G401.6 (cell line): ENCODE results near the gene GAB2.
"Not testable (repeated sequence)": the region's sequence is repeated elsewhere in the genome, so short reads cannot be mapped to it uniquely, and the experiment has no call there.

Source experiments
- FAIRE-seq: peaks from 2 replicates; lab custom pipeline; 2012; peaks lifted over from hg19 to GRCh38; lab: Jason Lieb, UNC

Gene GAB2, protein sequence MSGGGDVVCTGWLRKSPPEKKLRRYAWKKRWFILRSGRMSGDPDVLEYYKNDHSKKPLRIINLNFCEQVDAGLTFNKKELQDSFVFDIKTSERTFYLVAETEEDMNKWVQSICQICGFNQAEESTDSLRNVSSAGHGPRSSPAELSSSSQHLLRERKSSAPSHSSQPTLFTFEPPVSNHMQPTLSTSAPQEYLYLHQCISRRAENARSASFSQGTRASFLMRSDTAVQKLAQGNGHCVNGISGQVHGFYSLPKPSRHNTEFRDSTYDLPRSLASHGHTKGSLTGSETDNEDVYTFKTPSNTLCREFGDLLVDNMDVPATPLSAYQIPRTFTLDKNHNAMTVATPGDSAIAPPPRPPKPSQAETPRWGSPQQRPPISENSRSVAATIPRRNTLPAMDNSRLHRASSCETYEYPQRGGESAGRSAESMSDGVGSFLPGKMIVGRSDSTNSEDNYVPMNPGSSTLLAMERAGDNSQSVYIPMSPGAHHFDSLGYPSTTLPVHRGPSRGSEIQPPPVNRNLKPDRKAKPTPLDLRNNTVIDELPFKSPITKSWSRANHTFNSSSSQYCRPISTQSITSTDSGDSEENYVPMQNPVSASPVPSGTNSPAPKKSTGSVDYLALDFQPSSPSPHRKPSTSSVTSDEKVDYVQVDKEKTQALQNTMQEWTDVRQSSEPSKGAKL

DNA sequence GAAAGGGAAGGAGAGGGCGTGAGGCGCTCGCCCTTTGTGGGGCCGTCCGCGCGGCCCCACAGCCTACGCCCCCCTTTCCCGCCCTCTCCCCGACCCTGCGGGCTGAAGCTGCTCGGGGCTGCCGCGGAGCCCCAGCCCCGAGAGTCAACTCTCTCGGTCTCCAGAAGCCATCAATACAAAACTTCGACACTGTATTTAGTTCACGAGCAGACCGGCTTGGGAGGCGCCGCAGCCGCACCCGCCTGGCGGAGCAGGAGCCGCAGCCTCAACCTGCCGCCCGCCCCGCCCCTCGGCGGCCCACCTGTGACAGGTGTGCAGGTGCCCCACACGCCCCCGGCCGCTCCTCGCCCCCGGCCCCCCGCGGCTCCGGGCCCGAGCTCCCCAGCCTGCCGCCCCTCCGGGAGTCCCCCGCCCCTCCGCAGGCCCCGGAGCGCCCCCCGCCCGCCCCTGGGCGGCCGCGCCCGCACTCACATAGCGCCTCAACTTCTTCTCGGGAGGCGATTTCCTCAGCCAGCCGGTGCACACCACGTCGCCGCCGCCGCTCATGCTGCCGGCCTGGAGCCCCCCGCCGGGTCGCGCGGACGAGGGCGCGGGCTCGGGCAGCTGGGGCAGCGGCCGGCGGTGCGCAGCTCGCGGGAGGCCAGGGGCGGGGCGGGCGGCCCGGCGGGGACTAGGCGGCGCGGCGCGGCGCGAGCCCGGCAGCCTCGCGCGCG lies at the start of gene GAB2:
GAB2 (minus strand) TSS at position 646 of the 713 bp plus-strand sequence; CDS start at position 546, 100 bp downstream.
- no peak for FAIRE-seq

DNA sequence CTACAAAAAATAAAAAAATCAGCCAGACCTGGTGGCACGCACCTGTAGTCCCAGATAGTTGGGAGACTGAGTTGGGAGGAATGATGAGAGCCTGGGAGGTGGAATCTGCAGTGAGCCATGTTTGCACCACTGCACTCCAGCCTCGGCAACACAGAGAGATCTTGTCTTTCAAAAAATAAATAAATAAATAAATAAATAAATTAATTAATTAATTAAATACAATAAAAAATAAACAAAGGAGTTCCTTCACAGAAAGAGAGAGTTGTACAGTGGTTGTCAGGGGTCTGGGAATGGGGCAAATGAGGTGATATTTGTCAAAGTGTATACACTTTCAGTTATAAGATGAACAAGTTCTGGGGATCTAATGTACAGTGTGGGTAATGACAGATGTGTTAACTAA lies 49.8 kb upstream of the GAB2 start:
- no peak for FAIRE-seq

DNA sequence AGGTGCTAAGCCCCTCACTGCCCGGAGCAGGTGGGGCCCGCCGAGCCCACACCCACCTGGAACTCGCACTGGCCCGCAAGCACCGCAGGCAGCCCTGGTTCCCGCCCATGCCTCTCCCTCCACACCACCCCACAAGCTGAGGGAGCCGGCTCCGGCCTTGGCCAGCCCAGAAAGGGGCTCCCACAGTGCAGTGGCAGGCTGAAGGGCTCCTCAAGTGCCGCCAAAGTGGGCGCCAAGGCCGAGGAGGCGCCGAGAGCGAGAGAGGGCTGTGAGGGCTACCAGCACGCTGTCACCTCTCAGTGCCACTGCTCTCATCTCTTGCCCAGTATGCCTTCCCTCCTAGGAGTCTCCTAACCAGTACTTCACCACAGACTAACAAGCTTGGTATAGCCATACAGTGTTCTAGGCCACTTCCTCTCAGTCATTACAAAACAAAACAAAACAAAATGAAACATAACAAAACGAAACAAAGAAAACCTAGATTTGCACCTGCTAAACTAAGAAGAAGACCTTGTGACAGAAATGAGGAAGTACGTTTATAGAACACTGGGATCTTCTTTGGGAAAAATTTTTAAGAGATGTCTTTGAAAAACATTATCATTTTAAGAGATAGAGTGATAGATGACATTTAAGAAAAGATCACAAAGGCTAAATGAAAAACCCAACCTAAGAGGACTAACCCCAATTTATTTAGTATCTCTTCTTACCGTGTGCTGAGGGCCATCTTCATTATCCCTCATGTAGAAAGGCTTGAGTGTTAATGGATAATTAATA lies 47.7 kb upstream of the GAB2 start:
- FAIRE-seq: no peak

DNA sequence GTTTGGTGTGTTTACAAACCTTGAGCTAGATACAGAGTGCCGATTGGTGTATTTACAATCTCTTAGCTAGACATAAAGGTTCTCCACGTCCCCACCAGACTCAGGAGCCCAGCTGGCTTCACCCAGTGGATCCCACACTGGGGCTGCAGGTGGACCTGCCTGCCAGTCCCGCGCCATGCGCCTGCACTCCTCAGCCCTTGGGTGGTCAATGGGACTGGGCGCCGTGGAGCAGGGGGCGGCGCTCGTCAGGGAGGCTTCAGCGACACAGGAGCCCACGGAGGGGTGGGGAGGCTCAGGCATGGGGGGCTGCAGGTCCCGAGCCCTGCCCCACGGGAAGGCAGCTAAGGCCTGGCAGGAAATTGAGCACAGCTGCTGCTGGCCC lies 47.2 kb upstream of the GAB2 start:
- FAIRE-seq: not testable (repeated sequence)

DNA sequence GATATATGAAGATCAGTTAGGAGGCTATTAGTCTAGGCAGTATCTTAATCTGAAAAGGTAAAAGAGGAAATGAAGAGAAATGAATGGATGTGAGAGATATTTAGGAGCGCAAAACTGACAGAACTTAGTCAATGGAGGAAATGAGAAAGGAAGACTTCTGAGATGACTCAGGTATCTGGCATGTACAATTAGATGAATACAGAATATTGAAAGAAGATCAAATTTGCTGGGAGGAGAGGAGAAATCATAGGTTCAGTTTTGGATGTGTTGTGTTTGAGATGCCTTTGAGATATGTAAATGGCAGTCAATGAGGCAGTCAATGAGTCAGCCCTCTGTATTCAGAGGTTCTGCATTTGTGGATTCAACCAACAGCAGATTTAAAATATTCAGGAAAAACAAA lies 42.9 kb upstream of the GAB2 start:
- FAIRE-seq: no peak

DNA sequence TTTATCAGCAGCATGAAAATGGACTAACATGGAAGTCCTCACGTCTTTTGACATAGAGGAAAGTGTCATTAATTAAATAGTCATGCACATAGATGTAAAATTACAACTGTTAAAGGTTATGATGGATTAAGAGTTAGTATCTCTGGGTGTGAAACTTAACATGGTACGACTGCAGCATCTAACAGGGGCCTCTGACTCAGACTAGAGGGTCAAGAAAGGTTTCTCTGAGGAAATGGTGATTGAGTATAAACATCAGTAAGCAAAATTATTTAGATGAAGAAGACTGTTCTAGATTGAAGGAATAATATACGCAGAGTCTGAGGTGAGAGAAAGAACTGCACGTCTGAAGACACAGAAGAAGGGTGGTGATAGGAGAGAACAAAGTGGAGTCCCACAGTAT lies 42.1 kb upstream of the GAB2 start:
- no peak for FAIRE-seq

DNA sequence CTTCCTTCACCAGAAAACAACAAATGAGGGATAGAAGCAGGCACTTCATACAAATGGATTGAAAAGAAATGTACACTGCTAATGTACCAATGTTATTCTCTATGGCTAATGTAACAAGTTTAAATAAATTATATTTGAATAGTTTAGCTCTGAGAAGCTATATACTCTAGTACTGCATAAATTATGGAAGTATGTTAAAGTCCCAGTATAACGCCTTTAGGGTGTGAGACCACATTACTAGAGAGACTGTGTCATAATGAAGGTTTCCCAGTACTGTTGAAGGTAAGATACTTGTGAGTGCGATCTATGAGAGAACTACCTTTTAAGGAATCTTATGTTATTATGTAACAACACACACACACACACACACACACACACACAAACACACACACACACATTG lies 39.8 kb upstream of the GAB2 start:
- FAIRE-seq: no peak

DNA sequence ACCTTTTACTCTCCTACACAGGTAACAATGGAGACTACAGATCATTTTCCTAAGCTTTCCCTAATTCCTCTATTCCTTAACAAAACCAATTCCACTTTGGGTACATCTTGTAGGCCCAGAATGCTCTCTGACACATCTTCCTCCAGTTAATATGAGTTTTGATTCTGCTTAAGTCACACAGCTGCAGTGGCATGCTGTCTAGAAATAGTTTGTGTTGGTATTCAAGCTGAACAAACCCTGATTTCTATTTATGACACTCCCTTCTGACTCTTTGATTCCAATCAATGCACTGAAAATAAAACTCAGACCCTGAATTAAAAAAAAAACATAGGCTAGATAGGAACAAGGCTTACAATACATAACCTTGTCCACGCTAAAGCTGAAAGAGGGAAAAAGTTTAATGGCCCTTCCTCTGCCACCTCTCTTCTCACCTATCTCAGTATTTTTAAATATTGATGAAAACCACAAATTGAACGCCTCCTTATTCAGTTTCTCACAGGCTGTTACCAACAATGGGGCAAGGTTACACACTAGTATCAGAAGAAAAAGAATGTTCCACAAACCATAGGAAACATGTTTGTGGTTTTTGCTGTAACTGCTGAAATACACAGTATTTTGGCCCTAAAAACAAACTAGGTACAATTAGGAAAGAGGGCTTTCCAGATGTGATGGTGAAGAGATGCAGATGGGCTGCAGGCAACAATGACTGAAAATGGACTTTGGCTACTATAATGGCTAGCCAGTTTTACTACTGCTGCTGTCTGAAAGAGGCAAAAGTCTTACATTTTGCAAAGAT lies 35.7 kb upstream of the GAB2 start:
- FAIRE-seq: no peak

DNA sequence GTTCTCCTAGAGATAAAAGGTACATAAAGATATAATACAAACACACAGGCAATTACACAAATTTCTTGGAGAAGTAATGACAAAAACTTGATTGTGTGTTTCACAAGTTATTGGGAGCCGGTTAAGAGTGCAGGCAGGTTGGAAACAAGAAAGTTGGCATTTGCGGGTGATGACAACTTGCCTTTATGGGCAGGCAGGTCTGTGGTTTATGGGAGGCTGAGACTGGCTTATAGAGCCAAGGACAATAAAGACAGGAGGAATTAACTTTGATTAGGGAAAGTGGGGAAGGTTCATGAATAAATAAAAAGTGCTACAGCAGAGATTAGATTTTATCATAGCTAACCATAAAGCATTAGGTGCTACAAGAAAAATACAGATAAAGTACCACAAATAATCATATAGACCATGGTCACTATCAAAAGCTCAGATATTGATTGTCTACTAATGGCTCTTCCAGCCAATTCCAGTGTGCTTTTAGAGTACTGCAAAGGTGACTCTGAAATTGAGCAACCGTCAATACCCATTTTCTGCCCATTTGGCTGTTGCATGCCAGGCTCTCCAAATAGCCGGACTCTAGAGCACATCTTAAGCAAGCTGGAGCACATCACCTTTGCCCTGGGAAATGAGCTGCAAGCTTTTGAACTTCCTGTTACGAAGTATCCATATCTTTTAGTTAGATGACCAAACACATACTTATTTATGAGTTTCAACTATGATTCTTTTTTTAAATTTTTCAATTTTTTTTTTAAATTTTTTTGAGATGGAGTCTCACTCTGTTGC lies 33.9 kb upstream of the GAB2 start:
- FAIRE-seq: no peak

DNA sequence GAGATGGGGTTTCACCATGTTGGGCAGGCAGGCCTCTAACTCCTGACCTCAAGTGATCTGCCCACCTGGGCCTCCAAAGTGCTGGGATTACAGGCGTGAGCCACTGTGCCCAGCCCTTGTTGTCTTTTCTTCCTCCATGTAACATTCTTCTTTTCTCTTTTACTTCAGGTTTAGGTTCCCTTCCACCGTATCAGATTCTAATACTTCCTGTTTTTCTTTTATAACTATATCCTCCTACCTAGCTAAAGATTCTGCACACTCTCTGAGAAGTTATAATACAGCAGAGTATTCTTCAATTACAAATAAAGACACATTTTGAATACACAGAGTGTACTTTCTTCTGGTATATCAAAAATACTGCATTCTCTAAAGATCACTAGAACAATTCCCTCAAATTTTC lies 33.2 kb upstream of the GAB2 start:
- FAIRE-seq: no peak

DNA sequence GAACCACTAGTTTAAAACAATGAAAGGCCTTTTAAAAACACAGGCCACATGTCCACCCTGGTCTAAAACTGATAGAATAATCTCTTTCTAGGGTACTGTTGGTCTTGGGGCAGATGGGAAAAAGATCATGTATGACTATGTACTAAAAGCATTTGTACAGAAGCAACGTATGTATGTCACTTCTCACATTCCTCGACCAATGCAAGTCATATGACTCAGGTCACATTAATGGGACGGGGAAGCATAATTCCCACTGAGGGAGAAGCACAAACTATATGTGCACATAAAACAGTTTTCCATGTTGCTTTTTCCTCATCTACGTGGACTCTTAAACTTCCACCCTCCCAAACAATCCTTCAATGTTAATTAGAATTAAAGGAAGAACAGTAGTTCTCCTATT lies 32.2 kb upstream of the GAB2 start:
- FAIRE-seq: no peak

DNA sequence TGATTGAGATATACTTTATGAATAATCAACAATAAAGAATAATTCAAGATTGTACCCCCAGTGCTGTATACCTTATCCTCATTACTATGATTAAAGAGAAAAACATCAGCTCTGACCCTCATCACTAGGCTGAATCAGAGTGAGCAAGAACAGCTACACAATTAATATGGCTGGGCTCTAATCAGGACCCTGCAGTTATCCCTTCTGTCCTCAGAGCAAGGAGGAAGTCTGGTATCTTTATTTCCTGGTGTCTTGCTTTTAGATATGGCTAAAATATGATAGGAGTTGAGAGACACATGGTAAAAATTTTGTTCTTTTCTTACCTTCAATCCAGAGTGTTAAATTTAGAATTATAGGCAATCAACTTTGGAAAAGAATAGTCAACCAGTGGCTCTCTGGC lies 28.6 kb upstream of the GAB2 start:
- FAIRE-seq: no peak

DNA sequence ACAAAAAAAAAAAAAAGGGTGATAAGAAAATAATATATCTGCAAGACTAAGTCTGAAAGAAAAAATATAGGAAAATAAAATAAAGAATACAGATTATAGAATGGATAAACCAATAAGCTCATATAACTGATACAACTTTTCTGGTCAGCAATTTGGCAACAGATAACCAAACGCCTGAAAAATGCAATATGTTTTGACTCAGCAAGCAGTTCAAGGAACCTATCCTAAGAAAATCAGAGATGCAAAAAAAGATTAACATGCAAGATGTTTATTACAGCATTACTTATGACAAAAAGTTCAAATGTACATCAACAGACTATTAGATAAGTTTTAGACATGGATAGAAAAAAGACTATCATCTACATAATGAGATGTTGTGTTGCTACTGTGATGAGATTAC lies 27.1 kb upstream of the GAB2 start:
- FAIRE-seq: no peak

DNA sequence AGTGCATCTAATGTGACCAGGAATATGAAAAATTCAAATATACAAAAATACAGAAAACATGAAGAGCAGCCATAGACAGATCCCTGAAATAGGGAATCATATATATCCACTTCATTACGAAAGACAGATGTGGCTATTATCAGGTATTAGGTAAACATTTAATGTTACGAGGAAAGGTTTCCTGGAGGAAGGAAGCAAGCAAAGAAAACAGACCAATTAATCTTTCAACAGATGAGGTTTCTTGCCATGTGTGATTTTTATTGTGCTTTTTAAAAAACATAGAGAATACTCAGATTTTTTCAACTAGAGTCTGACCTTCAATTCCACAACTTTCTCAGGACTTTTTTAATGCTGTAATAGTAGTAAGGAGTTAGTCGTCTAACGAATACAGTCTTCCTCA lies 24.3 kb upstream of the GAB2 start:
- FAIRE-seq: no peak

DNA sequence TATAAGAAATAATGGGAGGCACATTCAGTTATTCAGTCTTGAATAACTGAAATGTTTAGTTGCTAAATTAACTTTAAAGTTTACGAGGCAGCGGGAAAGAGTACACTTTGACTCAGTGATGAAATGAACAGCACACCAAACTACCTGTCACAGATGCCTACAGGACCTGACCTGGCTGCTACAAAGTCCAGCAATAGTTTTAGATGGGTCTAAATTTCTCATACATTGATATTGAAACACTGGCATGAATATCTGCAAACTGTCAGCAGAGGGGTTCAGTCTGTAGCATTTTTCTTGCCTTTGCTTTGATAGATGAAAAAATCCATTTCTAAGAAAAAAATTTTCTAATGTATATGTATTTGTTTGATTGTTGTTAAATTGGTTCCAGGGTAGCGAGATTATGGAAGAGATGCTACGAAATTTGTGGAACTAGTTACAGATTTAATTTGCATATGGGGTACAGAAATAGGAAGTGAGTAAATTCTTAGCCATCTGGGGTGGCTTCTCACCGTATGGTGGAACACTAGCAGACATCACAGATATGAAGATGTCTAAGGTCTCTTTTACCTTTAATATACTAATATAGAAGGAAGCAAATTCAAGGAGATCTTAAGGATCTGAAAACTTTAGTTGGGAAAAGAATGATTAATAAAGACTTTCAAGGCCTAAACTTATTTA lies 20.8 kb upstream of the GAB2 start:
- no peak for FAIRE-seq

DNA sequence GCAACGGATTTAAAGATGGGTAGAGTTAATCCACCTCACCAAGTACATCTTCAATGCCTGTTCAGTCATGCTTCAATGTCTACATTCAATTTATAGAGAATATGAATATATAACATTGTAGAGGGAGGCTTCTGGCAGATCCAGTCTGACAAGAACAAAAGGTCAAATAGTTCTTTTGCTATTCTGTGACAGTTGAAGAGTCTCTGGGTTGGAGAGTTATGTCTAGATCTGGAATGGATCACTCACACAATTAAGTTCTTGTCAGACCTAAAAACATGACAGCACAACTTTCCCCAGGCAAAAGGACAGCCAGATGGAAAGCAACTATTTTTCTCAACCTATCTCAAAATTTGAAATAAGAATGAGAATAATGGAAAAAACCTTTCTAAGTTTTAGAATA lies 15.3 kb upstream of the GAB2 start:
- FAIRE-seq: no peak

DNA sequence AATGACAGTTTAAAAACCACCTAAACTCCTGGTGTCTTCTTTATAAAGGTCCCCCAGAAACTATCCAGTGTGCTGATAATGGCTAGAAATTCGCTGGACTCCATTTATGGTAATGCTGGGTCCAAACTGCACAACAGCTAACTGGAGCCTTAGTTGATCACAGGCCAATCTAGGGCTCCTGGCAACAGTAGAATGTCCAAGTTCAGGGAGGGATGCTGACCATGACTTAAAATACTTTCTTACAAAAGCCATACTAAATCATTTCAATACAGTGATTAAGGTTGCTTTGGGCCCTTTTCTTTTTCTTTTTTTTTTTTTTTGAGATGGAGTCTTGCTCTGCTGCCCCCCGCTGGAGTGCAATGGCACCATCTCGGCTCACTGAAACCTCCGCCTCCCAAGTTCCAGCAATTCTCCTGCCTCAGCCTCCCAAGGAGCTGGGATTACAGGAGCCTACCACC lies 14.5 kb upstream of the GAB2 start:
- no peak for FAIRE-seq

DNA sequence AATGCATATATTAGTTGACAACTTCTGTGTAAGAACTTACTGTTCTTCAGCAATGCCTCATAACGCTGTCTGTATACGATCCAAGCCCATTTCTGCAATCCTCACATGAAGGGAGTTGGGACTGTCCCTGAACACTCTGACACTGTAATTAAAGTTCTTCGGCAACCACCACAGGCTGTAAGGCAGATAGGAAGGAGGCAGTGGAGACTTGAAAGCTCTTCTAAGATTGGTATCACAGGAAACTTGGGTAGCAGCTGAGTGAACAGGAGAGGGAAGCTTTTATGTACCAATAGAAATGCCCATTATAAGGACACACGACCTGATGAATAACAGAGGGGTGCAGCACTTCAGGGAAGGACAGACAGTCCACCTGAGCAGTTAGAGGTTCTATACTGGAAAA lies 12.0 kb upstream of the GAB2 start:
- no peak for FAIRE-seq

DNA sequence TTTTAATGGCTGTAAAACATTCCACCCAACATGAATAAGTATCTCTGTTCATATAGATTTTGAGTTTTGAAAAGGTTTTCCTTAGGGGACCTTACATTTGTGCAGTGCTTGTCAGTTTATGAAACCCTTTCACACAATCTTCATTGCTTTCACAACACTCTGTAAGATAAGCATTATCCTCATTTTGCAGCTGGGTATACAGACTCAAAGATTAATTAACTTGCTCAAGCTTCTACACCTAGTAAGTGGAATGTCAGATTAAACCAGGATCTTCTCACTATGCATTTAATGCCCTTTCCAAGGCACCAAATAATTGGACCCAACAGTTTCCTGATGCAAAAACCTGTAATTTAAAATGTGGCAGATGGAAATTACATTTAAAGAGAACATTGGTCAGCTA lies 11.6 kb upstream of the GAB2 start:
- no peak for FAIRE-seq

DNA sequence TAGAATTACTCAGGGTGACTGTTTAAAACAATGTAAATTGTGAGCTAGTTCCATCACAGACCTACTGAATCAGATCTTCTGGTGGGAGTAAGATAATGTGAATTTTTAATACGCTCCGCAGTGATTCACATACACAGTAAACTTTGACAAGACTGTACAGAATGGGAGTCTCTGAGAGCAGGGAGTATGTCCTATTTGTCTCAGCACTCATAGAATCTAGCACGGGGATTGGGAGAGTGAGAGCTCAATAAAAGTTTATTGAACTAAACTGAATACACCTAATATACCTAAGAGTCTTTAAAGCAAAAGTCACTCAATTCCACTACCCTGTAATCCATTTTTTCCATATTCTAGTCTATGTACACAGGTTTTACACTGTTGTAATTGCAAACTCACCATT lies 11.2 kb upstream of the GAB2 start:
- no peak for FAIRE-seq
